NCI-H345 treated with DMSO at 0.1 percent for 48 hours (cell line): Measurements from ENCODE around the gene ENPP7.
"Not testable (repeated sequence)": the region's sequence is repeated elsewhere in the genome, so short reads cannot be mapped to it uniquely, and the experiment has no call there.

Experiments used
- DNase-seq: peaks from one replicate; lab custom pipeline; 2025; ENCODE audit not compliant: unreplicated experiment; lab: John Stamatoyannopoulos, UW

Gene ENPP7

DNA sequence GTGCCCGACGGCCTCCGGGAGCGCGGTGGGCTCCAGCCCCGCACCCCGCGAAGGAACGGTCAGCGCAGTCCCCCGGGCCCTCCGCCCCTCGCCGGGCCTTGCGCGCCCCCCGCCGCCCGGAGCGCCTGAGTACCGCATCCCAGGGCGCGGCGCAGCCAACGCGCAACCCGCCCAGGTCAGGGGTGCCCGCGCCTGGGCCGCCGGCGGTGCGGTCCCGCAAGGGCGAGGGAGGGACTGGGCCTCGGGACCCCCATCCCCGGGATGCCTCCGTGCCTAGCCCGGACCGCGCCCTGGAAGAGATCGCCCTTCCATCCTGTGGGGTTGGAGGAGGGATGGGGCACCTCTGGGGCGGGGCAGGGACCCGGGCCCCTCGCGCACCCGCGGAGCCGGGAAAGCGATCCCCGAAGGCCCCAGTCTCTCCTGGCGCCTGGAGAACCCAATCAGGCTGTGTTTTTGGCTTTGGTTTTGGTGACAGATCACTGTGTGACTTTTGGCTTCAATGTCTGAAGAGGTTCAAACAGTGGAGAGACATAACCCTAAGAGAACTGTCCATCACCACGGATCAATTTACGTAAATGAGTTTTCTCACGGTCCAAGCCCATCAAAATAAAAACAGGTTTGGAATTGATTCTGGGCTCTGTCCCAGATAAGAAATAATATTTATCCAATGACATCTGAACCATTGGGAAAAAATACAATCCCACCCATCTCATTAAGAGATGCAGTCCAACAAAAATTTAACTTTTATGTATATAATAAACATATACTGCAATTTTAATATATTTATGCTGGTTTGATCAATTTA, 17.8 kb downstream of the ENPP7 start:
- no peak for DNase-seq

DNA sequence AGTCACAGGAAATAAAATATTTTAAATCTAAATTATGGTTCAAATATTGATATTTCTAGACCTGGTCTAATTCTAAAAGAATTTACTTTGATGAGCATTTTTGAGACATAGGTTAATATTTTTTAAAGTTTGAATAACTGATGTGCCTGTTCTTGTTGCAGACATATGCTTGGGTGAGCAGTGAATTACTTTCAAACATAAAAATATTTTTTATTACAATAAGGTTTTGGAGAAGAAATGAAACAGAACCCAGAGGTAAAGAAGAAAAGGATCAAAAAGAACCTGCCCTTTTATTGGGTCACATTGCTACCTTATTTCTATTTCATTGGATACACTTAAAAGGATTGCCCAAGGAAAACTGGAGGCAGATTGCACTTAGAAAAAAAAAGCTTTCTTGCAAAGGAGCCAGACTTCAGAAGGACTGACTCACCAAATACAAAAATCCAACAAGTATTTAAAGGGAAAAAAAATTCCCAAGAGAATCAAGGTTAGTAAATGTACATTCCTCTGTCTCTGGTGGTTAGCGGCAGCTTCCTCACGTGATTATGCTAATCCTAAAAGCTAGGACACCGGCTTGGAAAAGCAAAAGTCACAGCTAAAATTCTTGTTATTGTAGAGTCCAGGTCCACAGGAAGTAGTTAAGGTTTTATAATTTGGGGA, 18.5 kb downstream of the ENPP7 start:
- peak; percentile 11 for DNase-seq

DNA sequence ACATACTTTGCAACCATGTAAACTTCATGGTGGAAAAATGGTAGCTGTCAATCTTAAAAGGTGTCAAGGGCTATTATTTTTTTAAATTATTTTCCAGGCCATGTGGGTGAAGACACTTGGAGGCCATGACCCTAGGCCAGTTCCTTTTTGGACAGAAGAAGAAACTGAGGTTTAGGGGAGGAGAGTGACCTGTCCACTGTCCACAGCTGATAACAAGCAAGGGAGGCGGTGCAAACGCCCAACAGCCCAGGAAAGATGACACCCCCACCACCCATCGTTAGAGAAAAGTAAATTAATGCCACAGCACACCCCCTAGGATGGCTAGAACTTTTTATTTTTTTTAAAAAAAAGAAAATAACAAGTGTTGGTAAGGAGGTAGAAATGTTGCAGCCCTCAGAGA, 19.2 kb downstream of the ENPP7 start:
- DNase-seq = no peak

DNA sequence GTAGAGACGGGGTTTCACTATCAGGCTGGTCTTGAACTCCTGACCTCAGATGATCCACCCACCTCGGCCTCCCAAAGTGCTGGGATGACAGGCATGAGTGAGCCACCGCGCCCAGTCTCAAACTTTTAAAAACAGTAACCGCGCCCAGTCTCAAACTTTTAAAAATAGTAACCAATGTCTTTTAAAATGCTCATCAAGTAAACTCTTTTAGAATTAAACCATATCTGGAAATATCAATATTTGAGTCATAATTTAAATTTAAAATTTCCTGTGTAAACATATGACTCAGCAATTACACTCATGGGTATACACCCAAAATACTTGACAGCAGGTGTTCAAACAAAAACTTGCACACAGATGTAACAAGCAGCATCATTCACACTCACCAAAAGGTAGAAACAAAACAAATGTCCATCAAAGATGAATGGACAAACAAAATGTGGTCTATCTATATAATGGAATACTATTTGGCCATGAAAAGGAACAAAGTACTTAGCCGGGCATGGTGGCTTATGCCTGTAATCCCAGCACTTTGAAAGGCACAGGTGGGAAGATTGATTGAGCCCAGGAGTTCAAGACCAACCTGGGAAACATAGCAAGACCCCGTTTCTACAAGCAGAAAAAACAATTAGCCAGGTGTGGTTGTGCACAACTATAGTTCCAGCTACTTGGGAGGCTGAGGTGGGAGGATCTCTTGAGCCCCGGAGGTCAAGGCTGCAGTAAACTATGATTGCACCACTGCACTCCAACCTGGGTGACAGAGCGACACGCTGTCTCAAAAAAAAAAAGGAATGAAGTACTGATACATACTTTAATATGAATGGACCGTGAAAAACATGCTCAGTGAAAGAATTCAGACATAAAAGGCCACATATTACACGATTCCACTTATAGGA, 20.2 kb downstream of the ENPP7 start:
- DNase-seq = no peak

DNA sequence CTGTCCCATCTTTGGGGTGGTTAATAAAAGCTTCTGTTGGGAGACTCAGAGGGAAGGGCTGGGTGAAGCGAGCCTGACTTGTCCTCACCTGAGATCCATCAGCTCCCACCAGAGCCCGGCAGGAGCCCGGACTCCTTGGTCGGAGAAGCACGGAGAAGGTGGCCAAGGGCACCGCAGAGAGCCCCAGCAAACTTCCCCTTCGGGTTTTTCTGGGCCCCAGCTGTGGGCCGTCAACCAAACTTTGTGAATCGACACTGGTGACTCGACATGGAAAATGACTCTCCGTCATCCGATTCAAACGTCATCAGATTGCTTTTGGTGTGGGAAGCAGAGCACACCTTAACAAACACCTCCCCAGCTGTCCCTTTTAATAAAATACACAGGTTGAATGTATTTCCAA, 21.4 kb downstream of the ENPP7 start:
- no peak for DNase-seq

DNA sequence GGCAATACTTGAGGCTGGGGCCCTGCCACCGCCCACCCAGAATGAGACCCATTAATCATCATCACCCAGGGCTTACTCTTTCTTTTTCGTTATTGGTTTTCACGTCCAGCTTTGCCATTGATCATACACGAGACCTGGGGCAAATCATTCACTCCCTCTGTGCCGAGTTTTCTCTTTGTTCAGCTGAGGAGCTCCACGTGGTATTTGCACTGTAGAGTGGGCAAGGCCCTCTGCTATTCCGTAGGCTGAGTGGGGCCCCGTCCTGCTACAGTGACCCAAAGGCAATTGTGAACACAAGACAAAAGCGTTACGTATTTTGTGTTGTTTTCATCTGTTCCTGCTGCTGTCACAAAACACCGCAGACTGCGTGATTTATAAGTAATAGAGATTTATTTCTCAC, 23.6 kb downstream of the ENPP7 start:
- no peak for DNase-seq

DNA sequence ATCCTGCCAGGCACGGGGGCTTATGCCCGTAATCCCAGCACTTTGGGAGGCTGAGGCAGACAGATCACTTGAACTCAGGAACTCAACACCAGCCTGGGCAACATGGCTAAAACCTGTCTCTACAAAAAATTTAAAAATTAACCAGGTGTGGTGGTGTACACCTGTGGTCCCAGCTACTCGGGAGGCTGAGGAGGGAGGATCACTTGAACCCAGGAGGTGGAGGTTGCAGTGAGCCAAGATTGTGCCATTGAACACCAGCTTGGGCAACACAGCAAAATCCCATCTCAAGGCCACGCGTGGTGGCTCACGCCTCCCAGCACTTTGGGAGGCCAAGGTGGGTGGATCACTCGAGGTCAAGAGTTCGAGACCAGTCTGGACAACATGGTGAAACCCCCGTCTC, 24.2 kb downstream of the ENPP7 start:
- DNase-seq = not testable (repeated sequence)

DNA sequence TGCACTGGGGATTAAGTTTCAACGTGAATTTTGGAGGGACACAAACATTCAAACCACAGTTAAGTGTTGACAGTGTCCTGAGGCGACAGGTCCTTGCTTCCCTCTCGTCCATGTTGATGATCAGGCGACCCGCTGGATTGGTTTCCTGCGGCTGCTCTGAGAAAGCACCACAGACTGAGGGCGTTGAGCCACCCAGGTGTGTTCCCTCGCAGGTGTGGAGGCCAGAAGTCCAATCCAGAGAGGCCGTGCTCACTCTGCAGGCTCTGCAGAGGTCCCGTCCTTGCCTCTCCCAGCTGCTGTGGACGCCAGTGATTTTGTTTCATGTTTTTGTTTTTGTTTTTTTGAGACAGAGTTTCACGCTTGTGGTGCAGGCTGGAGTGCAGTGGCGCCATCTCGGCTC, 24.8 kb downstream of the ENPP7 start:
- DNase-seq = no peak

DNA sequence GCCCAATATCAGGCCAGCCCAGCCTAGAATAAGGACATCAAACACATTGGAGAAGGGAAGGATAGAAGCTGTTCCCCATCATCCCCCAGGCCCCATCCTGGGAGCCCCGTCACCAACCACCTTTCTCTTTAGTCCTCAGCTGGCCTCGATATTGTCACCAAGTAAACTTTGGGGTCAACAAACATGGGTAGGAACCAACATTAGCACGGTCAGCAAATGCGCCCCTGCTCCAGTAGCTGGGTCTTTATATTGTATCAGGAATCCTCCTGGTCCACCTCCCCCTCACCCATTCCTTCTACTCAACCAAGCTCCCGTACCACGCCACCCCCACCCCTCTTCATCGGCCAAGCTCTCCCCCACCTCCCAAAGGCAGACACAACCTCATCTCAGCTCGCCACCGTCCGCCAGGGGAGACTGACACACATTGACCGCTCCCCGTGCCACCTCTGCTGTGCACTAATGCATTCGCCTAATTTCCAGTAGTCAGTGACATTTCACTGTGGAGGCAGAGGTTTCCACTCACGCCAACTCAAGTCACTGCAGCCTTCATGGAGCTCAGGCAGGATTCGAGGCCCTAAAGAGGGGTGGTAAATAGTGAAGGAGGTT, 26.5 kb downstream of the ENPP7 start:
- no peak for DNase-seq

DNA sequence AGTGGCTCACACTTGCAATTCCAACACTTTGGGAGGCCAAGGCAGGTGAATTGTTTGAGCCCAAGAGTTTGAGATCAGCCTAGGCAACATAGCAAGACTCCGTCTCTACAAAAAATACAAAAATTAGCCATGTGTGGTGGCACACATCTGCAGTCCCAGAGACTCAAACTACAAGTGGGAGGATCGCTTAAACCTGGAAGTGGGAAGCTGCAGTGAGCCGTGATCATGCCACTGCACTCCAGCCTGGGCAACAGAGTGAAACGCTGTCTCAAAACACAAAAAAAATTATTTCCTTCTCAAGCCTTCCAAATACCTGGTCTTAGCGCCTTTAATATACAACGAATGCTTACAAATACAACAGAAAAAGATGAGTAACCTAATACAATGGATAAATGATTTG, 27.5 kb downstream of the ENPP7 start:
- DNase-seq = no peak

DNA sequence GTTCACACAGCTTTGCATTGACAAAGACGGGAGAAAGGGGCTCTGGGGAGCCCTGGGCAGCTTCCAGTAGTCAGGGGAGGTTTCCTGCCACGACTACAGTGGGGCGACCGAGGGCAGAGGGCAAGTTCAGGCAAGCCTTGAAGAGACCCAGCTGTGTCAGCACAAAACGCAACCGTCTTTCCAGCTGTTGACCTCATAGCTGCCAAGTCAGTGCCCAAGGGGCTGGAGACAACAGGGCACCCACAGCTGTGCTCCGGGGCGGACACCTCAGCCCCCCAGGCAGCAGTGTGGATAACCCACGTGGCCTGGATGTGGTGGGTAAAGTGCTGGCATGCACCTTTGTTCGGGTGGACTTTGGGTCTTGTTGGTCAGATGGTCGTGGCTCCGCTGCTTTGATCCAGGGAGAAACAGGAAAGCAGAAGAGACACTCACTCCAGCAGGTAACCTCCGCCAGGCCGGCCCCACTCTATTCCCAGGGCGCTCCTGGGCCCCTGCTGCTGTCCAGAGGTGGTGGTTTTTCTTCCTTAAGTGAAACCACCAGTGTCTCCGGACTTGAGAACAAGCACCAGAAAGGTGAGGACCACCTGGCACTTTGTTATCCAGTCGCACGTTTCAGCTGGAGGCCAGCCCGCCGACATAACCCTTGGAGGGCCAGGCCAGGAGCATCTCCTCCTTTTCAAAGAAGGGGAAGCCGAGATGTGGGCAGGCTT, 29.6 kb downstream of the ENPP7 start:
- DNase-seq = no peak

DNA sequence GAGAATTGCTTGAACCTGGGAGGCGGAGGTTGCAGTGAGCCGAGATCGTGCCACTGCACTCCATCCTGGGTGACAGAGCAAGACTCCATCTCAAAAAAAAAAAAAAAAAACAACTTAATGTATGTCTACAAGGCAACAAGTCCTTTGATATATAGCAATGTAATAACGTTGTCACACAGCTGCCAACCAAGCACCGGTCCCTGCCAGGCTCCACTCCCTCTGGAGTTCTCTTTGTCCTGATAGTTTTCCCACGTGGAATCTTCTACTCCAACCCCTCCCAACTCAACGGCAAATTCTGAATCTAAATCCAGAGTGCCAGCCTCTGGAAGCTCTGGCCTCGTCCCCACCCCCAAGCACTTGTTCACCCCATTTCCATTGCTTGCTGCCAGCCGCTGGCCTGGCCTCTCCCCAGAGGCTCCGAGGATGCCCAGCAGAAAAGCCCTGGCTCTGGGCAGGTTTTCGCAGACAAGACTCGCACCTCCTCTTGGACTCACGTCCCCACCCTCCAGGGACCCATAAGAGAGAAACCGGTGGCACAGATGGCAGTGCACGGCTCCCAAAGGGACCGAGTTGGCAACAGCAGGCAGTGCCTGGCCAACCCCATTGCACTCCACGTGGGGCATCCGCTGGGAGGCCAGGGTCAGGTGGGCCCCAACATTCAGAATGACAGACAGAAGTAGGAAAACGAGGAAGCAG, 31.3 kb downstream of the ENPP7 start:
- no peak for DNase-seq

DNA sequence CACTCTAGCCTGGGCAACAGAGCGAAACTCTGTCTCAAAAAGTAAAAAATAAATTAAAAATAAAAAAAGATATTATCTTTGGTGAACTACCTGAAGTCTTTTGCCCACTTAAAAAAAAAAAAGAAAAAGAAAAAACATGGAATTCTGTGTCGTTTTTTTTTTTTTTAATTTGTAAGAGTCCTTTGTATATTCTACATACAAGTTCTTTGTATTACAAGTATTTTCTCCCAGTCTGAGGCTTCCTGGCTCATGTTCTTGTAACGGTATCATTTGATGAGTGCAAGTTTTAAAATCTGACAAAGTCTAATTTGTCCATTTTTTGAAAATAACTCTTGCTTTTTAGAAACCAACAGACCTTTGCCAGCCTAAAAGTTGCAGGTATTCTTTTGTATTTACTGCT, 35.0 kb downstream of the ENPP7 start:
- DNase-seq = no peak

DNA sequence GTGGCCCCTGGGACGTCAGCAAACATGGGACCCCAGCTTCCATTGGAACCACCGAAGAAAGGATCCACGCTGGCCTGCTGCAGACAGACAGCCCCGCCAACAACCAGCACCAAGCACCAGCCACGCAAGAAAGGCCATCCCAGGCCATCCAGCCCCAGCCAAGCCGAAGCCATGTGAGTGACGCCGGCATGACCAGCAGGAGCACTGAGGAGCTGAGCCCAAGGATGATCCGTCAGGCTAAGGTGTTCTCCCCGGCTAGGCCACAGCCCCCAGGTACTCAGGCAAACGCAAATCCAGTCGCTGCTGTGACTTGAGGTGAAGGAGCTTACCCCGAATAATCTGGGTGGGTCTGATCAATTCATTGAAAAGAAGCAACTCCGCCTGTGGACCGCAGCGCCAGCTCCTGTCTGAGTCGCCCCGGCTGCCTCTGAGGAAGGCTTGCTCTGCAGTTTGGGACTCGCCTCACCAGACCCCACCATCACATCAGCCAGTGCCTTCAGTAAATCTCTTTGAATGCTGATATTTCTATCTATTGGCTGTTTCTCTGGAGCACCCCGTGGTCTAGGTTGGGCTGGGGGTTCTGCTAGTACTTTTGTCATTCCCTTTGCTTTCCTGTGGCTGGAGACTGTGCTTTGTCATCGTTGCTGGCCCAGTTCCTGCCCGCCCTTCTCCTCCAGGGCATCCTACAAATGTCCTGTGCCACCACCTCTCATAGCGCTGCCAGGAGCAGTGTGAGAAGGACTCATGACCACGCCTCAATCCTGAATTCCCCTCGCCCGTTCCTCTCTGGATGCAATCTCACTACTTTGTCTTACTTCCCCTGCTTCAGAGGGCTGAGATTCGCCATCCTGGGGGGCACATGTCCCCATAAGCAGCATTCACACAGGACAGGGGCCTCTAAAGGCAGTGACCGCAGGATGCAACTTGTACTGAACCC, 39.1 kb downstream of the ENPP7 start:
- no peak for DNase-seq

DNA sequence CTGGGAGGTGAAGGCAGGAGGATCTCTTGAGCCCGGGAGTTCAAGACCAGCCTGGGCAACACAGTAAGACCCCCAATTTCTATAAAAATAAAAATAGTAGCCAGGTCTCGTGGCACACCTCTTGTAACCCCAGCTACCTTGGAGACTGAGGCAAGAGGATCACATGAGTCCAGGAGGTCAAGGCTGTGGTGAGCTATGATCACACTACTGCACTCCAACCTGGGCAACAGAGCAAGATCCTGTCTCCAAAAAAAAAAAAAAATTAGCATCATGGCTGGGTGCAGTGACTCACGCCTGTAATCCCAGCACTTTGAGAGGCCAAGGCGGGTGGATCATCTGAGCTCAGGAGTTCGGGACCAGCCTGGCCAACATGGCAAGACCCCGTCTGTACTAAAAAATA, 40.5 kb downstream of the ENPP7 start:
- DNase-seq = no peak

DNA sequence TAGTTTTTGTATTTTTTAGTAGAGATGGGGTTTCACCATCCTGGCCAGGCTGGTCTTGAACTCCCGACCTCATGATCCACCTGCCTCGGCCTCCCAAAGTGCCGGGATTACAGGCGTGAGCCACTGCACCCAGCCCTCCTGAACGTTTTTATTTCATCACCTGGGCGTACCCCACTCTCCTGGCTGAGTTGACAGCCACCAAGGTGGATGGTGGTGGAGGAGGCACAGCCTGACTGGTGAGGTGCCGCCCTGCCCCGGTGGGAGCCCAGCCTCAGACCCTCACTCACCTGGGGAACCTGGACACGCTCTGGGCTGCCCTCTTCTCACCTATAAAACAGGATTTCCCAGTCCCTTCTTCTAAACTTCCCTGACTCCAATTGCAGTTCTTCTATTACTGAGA, 42.0 kb downstream of the ENPP7 start:
- not testable (repeated sequence) for DNase-seq

DNA sequence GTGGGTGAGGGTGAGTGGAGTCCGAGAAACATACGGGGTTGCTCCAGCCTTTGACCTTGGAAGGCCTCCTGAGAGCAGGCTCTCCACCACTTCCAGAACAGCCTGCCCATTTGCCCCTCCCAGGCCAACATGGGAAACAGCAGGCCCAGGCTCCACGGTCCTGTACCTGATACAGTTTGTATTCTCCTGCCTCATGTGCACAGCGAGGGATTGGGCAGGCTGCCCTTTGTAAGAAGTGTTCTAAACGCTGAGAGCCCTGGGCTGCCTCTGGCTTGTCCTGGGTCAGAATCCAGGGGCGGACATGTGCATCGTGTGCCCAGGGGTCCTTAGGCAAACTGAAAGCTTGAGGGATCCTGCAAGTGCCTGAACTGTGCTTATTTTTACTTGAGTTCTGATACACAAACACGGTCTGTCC, 43.8 kb downstream of the ENPP7 start:
- no peak for DNase-seq

DNA sequence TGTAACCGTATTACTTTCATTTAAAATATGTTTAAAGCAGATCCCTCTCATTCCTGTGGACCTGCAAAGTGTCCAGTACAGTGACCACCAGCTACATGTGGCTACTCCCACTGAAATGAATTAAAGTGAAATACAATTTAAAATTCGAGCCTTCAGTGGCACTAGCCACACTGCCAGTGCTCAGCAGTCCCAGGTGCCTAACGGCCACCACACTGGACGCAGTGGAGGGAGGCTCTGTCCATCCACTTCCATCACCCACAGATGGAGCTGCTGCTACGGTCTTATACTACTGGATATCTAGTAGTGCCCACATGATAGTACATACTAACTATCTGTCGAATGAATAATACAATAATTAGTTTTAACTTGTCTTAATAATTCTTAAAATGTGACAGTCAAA, 44.9 kb downstream of the ENPP7 start:
- no peak for DNase-seq
